Right cardiac atrium (tissue), 5 donors: Measurements from ENCODE around the gene NEK7. TPM values are rescaled to one million over a fixed set of nuclear protein-coding genes. Genes with fewer than 3 reads are reported as not detected.

ENCODE experiments used
- ATAC-seq, 2 donors: fragments of 200-7000 bp; cut with Tn5 transposase; one replicate each; pipeline versions ENCODE4 v1.8.0 to v1.9.1; 2020; ENCODE audit warnings: moderate library complexity in 2 of 2, mild to moderate bottlenecking in 1 of 2
- DNase-seq, 3 donors: peaks; one replicate each; pipeline ENCODE4 v3.0.0-alpha.2; 2020
- H3K27ac ChIP-seq: one replicate; pipeline ENCODE4 v1.5.1; 2013; ENCODE audit warnings: mild to moderate bottlenecking, low read length, control low read depth, moderate library complexity
- H3K27me3 ChIP-seq: one replicate; pipeline ENCODE4 v1.6.1; 2013; ENCODE audit not compliant: control insufficient read depth, insufficient read depth
- H3K4me1 ChIP-seq: one replicate; pipeline ENCODE4 v1.6.1; 2013; ENCODE audit warnings: low read length; ENCODE audit not compliant: control insufficient read depth, insufficient read depth
- H3K4me3 ChIP-seq: one replicate; pipeline ENCODE4 v1.5.1; 2013; ENCODE audit warnings: low read length, control low read depth
- H3K9me3 ChIP-seq: one replicate; pipeline ENCODE4 v1.6.1; 2013; ENCODE audit warnings: low read length; ENCODE audit not compliant: control insufficient read depth
- WGBS: extraction: QIAGEN DNeasy Blood & Tissue Kit; methylation state at CpG from one replicate; pipeline ENCODE4 v1.1.7; 2013; 5-methylcytosine and 5-hydroxymethylcytosine counted together
- intact Hi-C, 4 donors: fragments of 100-400 bp; cut with DNase I; formaldehyde crosslinking; loops; one replicate each; pipeline versions ENCODE4 v1.11.0 to v1.14.0; 2022 to 2023
- polyA plus RNA-seq: library from polyadenylated mRNA; stranded (reverse); fragments of 200-250 nt; gene quantifications from one replicate; pipeline ENCODE4 v1.2.3, GENCODE V29; 2013
- total RNA-seq, 4 donors: library from RNA; stranded (reverse); fragmentation: NEBNext Ultra II Directional; extraction: Animal tissue kit (Norgen Biotek cat#: 25700); gene quantifications; one replicate each; pipeline ENCODE4 v1.2.1, GENCODE V29; 2021
- donor health status: healthy with polysubstance abuse.
- donor health status: DM: no; HTN: yes; CAD: no.
- donor health status: DM: no; HTN: no; CAD: no.
- donor health status: DM: no; HTN: yes; CAD: no; lungs with severe emphysema.
- donor health status: DM: yes; HTN: yes; CAD: no.

Gene NEK7
- total and polyA plus RNA-seq, 5 donors: 57.6 to 276 (median 173) TPM

DNA sequence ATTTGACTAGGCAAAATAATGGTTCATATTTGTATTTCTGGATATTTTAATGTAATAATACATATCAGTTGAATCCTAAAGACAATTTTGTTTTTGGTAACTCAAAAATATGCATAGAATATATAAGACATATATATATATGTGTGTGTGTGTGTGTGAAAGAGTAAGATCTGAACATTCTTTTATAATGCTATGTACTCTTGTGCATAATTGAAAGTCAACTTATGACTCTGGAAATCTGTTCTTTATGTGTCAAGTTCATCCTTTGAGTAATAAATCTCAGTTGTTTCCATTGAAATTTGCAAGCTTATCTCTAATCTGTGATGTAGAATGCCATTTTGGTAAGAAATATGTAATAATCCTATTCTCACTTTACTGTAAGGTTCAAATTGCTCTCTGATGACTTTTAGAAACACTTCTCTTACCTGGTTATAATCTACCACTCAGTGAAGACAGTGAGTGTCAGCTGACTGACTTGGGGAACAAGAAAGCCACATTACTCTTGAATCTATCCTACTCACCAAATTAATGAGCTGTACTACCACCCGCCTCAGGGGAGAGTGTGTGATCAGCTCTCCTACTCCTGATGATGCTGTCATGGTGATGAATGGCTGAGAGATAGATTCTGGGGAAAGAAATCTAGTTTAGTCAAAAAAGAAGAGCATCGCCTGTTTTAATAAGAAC, 15.0 kb upstream of the NEK7 start:
- Histone ChIP-seq H3K4me1 (no peaks in the 10 kb centered on the region), H3K4me3 (no peak overlapping the region), H3K9me3 (no peaks in the 10 kb centered on the region), H3K27me3 (no peaks in the 10 kb centered on the region), H3K27ac (no peak overlapping the region)
- WGBS: 92% methylated on average over 2 of the region's 2 CpGs
- DNase-seq: no peak
- ATAC-seq: no peak
- intact Hi-C loops: no loop called here

- 67% methylated on average over 3 of the region's 3 CpGs for WGBS
- no peaks in the 10 kb centered on the region for H3K9me3 ChIP-seq
- intact Hi-C loops: no loop called here
- no peaks in the 10 kb centered on the region for H3K27me3 ChIP-seq
- no peak overlapping the region for H3K27ac ChIP-seq
- no peak overlapping the region for H3K4me3 ChIP-seq
- ATAC-seq: no peak
- no peaks in the 10 kb centered on the region for H3K4me1 ChIP-seq
- DNase-seq: no peak
Observed at GRCh38 chr1:198143797-198144196, 13.0 kb upstream of the NEK7 start.

DNA sequence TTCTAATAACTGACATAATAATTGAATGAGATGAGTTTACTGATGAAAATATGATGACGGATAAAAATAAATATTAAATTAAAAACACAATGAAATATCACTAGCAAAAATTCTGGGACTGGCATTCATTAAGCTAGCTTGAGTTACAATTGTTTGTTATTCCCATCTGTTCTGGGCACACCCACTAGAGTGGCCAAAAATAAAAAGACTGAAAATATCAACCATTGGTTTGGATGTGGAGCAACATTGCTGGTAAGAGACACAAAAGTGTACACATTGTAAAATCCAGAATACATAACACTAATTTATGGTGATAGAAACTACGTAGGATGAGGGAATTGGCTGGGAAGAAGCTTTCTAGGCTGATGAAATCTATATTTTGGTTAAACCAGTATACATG, 9.6 kb upstream of the NEK7 start:
- WGBS: 95% methylated on average over 2 of the region's 2 CpGs
- intact Hi-C loops: no loop called here

DNA sequence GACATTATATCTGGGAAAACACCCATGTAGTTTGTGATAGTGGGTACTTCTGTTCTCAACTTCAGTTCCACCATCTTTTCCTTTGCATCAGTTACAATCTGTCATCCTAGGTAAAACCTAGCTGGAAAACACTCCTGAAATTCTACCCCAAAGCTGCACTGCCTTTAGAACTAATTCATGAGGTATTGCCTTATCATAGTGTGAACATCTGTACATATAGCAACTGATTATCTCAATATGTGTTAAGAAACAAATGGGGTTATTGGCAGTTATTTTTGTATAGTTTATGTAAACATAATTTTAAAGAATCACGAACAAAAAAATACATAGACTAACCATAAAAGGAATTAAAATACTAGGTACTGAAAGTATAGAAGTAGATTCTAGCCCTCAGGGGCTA, 6.4 kb upstream of the NEK7 start:
- no peak overlapping the region for H3K4me3 ChIP-seq
- WGBS: 83% methylated on average over 1 of the region's 1 CpG
- no peaks in the 10 kb centered on the region for H3K27me3 ChIP-seq
- no peak for DNase-seq
- H3K27ac ChIP-seq: no peak overlapping the region
- H3K9me3 ChIP-seq: no peaks in the 10 kb centered on the region
- no peaks in the 10 kb centered on the region for H3K4me1 ChIP-seq
- intact Hi-C loops: loop anchor here in 2 of 4 donors (10.0 kb wide), 2 partner anchors 54 to 66 kb away; no protein-coding TSS in a partner anchor
- no peak for ATAC-seq

More for the DNA sequence above, 9.6 kb upstream of the NEK7 start:
- Histone ChIP-seq H3K4me1 (no peaks in the 10 kb centered on the region), H3K4me3 (no peak overlapping the region), H3K27me3 (no peaks in the 10 kb centered on the region), H3K9me3 (no peaks in the 10 kb centered on the region), H3K27ac (no peak overlapping the region)
- DNase-seq: no peak
- ATAC-seq: no peak

- no peak overlapping the region for H3K4me3 ChIP-seq
- no peaks in the 10 kb centered on the region for H3K4me1 ChIP-seq
- WGBS: 41% methylated on average over 2 of the region's 2 CpGs
- no peaks in the 10 kb centered on the region for H3K9me3 ChIP-seq
- ATAC-seq: no peak
- no peak for DNase-seq
- intact Hi-C loops: loop anchor here in 2 of 4 donors (10.0 kb wide), 2 partner anchors 53 to 67 kb away; no protein-coding TSS in a partner anchor
- no peaks in the 10 kb centered on the region for H3K27me3 ChIP-seq
- no peak overlapping the region for H3K27ac ChIP-seq
Observed at GRCh38 chr1:198151688-198152087, 5.1 kb upstream of the NEK7 start.

DNA sequence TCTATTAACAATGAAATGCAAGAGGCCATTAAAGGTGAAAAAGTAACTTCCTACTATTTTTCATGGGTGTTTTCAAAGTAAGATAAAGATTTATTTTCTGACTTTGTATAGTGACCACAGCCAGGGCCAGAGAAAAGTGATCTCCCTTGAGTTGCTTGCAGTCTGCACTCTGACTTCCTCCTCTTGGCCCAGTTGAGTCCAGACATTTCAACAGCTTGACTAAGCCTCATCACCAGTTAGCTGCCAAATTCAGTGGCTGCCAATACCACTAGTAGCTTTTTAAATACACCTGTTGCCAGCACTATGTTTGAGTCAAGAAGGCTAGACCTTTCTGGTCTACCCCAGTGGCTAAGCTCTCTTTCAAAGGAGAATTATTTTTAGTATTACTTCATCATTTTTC, 3.7 kb upstream of the NEK7 start:
- DNase-seq (peak in 2 of 3 donors; percentile 52 to 67), ATAC-seq (peak; percentile 63)
- no peaks in the 10 kb centered on the region for H3K27me3 ChIP-seq
- H3K27ac ChIP-seq: no peak overlapping the region
- H3K4me3 ChIP-seq: no peak overlapping the region
- no peaks in the 10 kb centered on the region for H3K4me1 ChIP-seq
- no peaks in the 10 kb centered on the region for H3K9me3 ChIP-seq
- intact Hi-C loops: loop anchor here in 2 of 4 donors (10.0 kb wide), 2 partner anchors 52 to 68 kb away; no protein-coding TSS in a partner anchor

GRCh38 chr1:198153804-198154203, 3.0 kb upstream of the NEK7 start:
- Histone ChIP-seq H3K4me1 (no peaks in the 10 kb centered on the region), H3K27ac (no peak overlapping the region)
- WGBS: 32% methylated on average over 1 of the region's 1 CpG

DNA sequence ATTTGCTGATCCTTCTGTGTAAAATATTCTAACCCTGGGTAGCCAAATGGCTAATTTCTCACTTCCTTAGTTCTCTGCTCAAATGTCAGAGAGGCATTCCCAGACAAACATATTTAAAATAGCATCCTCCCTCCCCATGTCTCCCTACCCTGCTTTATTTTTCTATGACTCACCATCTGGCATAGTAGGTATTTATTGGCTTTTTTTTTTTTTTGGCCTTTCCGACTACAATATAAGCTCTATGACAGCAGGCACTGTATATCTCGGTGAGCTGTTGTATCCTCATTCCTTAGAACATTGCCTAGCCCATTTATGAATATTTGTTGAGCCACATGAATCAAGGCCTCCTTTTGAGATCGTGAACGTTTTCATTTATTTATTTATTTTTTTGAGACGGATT, 1.5 kb upstream of the NEK7 start:
- intact Hi-C loops: loop anchor here in 2 of 4 donors (10.0 kb wide), 2 partner anchors 50 to 70 kb away; no protein-coding TSS in a partner anchor
- H3K4me3 ChIP-seq: no peak overlapping the region
- 68% methylated on average over 5 of the region's 5 CpGs for WGBS
- H3K27ac ChIP-seq: no peak overlapping the region
- no peaks in the 10 kb centered on the region for H3K9me3 ChIP-seq
- DNase-seq (no peak), ATAC-seq (no peak)
- no peaks in the 10 kb centered on the region for H3K27me3 ChIP-seq
- H3K4me1 ChIP-seq: no peaks in the 10 kb centered on the region

More at GRCh38 chr1:198153804-198154203, 3.0 kb upstream of the NEK7 start:
- intact Hi-C loops: loop anchor here in 2 of 4 donors (10.0 kb wide), 2 partner anchors 51 to 69 kb away; no protein-coding TSS in a partner anchor
- Histone ChIP-seq H3K9me3 (no peaks in the 10 kb centered on the region), H3K27me3 (no peaks in the 10 kb centered on the region), H3K4me3 (no peak overlapping the region)
- peak; percentile 34 to 56 (median 49) for DNase-seq
- ATAC-seq: no peak

DNA sequence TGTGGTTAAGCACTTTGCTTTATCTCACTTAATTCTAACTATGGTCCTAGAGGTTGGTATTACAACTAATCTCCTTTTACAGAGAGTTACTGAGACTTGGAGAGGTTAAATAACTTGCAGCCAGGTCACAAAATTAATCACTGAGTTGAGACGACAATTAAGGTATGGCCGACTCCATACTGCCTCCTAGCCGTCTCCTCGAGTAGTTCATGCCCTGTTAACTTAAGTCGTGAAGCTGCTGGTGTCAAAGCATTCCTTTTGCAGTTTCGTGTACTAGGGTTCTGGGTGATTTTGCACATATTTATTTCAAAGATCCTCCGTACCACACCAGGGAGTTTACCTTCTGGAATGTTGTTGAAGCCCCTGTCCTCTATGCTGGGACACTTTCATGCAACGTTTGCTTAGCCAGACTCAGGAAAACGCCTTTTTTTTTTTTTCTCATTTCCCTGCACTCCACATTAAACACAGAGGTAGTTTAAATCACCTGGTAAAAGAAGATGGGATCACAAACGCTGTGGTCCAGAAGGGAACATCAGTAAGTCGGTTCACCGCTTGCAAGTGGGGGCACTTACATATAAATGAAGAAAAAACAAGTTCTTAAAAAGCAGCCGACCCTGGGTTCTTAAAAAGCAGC, 570 bp upstream of the NEK7 start:
- Histone ChIP-seq H3K4me3 (peak overlapping the region; percentile 95), H3K4me1 (no peaks in the 10 kb centered on the region), H3K27ac (peak overlapping the region; percentile 98), H3K27me3 (no peaks in the 10 kb centered on the region), H3K9me3 (no peaks in the 10 kb centered on the region)
- ATAC-seq (peak in 1 of 2 donors; percentile 29), DNase-seq (peak; percentile 41 to 81 (median 51))
- intact Hi-C loops: loop anchor here in 2 of 4 donors (10.0 kb wide), 2 partner anchors 49 to 71 kb away; no protein-coding TSS in a partner anchor
- WGBS: 3% methylated on average over 13 of the region's 13 CpGs

- Histone ChIP-seq H3K9me3 (no peaks in the 10 kb centered on the region), H3K4me1 (no peaks in the 10 kb centered on the region), H3K27me3 (no peaks in the 10 kb centered on the region), H3K4me3 (peak overlapping the region; percentile 95), H3K27ac (peak overlapping the region; percentile 98)
- peak; percentile 89 to 96 (median 94) for DNase-seq
- intact Hi-C loops: loop anchor here in 2 of 4 donors (10.0 kb wide), 2 partner anchors 47 to 73 kb away; no protein-coding TSS in a partner anchor
- under 1% methylated on average over 62 of the region's 62 CpGs for WGBS
- ATAC-seq: peak; percentile 78 to 80
Observed at GRCh38 chr1:198157241-198157846, 546 bp downstream of the NEK7 start.
